Liver (tissue), 9 donors: Measurements from ENCODE around the gene DBH. TPM values are rescaled to one million over a fixed set of nuclear protein-coding genes. Genes with fewer than 3 reads are reported as not detected.
A peak's percentile ranks its signal among the peaks of the same experiment; 100 is the strongest.

Experiments
- DNase-seq: peaks from one replicate; pipeline ENCODE4 v3.0.0-alpha.2; 2017; ENCODE audit warnings: low spot score
- H3K27ac ChIP-seq, 2 donors: one replicate each; pipeline ENCODE4 v1.7.0; 2013; ENCODE audit warnings: inconsistent platforms in 2 of 2, low read length in 2 of 2, control low read depth in 1 of 2, low read depth in 1 of 2, mild to moderate bottlenecking in 1 of 2
- H3K27me3 ChIP-seq, 4 donors: one replicate each; pipeline versions ENCODE4 v1.6.1 to v1.7.0; 2013; ENCODE audit warnings: low read length in 3 of 4, inconsistent platforms in 1 of 4, mild to moderate bottlenecking in 1 of 4, moderate library complexity in 1 of 4; ENCODE audit not compliant: control insufficient read depth in 4 of 4, insufficient read depth in 4 of 4
- H3K36me3 ChIP-seq, 4 donors: one replicate each; pipeline versions ENCODE4 v1.6.1 to v1.7.0; 2013; ENCODE audit warnings: low read length in 3 of 4, mild to moderate bottlenecking in 3 of 4, low read depth in 1 of 4, moderate library complexity in 1 of 4; ENCODE audit not compliant: control insufficient read depth in 4 of 4, insufficient read depth in 3 of 4
- H3K4me1 ChIP-seq, 4 donors: one replicate each; pipeline versions ENCODE4 v1.6.1 to v1.7.0; 2013; ENCODE audit warnings: low read length in 3 of 4, mild to moderate bottlenecking in 3 of 4, moderate library complexity in 1 of 4; ENCODE audit not compliant: control insufficient read depth in 4 of 4, insufficient read depth in 4 of 4
- H3K4me3 ChIP-seq, 3 donors: one replicate each; pipeline versions ENCODE4 v1.6.1 to v1.7.0; 2013; ENCODE audit warnings: low read length in 3 of 3, control low read depth in 1 of 3, low read depth in 1 of 3, mild to moderate bottlenecking in 1 of 3
- H3K9ac ChIP-seq, 2 donors: one replicate each; pipeline ENCODE4 v1.7.0; 2013; ENCODE audit warnings: low read length in 2 of 2, mild to moderate bottlenecking in 2 of 2, moderate library complexity in 2 of 2, control low read depth in 1 of 2, low read depth in 1 of 2
- H3K9me3 ChIP-seq, 4 donors: one replicate each; pipeline versions ENCODE4 v1.6.1 to v1.7.0; 2013; ENCODE audit warnings: low read length in 3 of 4; ENCODE audit not compliant: control insufficient read depth in 4 of 4
- EGR1 ChIP-seq, 2 donors: IDR thresholded peaks; 2 replicates each; pipeline ENCODE4 v1.6.1; 2016 to 2018; ENCODE audit warnings: antibody characterized with exemption in 2 of 2, low read depth in 2 of 2
- FOXA2 ChIP-seq: IDR thresholded peaks from 2 replicates; pipeline ENCODE4 v1.6.1; 2016; ENCODE audit warnings: antibody characterized with exemption
- HNF4A ChIP-seq, 2 donors: conservative IDR thresholded peaks; 2 replicates each; pipeline ENCODE4 v1.6.1; 2016; ENCODE audit warnings: antibody characterized with exemption in 2 of 2, mild to moderate bottlenecking in 2 of 2
- HNF4G ChIP-seq: IDR thresholded peaks from 2 replicates; pipeline ENCODE4 v1.6.1; 2016; ENCODE audit warnings: antibody characterized with exemption
- JUND ChIP-seq, 2 donors: IDR thresholded peaks; 2 replicates each; pipeline ENCODE4 v1.6.1; 2016; ENCODE audit warnings: antibody characterized with exemption in 2 of 2
- RAD21 ChIP-seq, 2 donors: IDR thresholded peaks; 2 replicates each; pipeline ENCODE4 v1.6.1; 2016; ENCODE audit warnings: antibody characterized with exemption in 2 of 2, mild to moderate bottlenecking in 2 of 2
- RXRA ChIP-seq, 2 donors: IDR thresholded peaks; 2 replicates each; pipeline ENCODE4 v1.6.1; 2017 to 2018; ENCODE audit warnings: antibody characterized with exemption in 2 of 2, mild to moderate bottlenecking in 1 of 2
- SP1 ChIP-seq: IDR thresholded peaks from 2 replicates; pipeline ENCODE4 v1.6.1; 2018; ENCODE audit warnings: antibody characterized with exemption, mild to moderate bottlenecking
- TAF1 ChIP-seq: conservative IDR thresholded peaks from 2 replicates; pipeline ENCODE4 v1.6.1; 2016; ENCODE audit warnings: antibody characterized with exemption, mild to moderate bottlenecking
- WGBS: extraction: QIAGEN DNeasy Blood & Tissue Kit; methylation state at CpG from one replicate; pipeline ENCODE4 v1.1.7; 2013; 5-methylcytosine and 5-hydroxymethylcytosine counted together
- polyA plus RNA-seq, 2 donors: library from polyadenylated mRNA; stranded (reverse) in 1 of 2; unstranded in 1 of 2; fragments of 200-250 nt in 1 of 2; fragments of >200 nt in 1 of 2; fragmentation: Nextera tagmentation in 1 of 2; extraction: Ambion mirVana in 1 of 2; gene quantifications; one replicate each; pipeline versions ENCODE4 v1.2.1 to v1.2.3, GENCODE V29; 2013 to 2015
- total RNA-seq, 2 donors: library from RNA; depleted of rRNA; stranded (reverse); fragments of >200 nt; gene quantifications; one replicate each; pipeline ENCODE4 v1.2.3, GENCODE V29; 2014
- TF ChIP-seq, protein P1 (sequence below): fragments of 150-350 bp; IDR thresholded peaks from 2 replicates; pipeline ENCODE4 v1.5.1; 2017; ENCODE audit warnings: improper control_type of control experiment, low read depth, low read length; ENCODE audit not compliant: missing input control
- TF ChIP-seq, protein P2 (sequence below): IDR thresholded peaks from 2 replicates; pipeline ENCODE4 v1.6.1; 2016; ENCODE audit warnings: antibody characterized with exemption
- TF ChIP-seq, protein P3 (sequence below): IDR thresholded peaks from 2 replicates; pipeline ENCODE4 v1.6.1; 2016; ENCODE audit warnings: antibody characterized with exemption
- donor health status: healthy.
- donor health status: healthy.
- donor health status: healthy.
- donor health status: healthy.
- donor health status: healthy.

DBH gene
- total and polyA plus RNA-seq, 4 donors, result 0.37 to 21.2 (median 2.5) TPM

DNA sequence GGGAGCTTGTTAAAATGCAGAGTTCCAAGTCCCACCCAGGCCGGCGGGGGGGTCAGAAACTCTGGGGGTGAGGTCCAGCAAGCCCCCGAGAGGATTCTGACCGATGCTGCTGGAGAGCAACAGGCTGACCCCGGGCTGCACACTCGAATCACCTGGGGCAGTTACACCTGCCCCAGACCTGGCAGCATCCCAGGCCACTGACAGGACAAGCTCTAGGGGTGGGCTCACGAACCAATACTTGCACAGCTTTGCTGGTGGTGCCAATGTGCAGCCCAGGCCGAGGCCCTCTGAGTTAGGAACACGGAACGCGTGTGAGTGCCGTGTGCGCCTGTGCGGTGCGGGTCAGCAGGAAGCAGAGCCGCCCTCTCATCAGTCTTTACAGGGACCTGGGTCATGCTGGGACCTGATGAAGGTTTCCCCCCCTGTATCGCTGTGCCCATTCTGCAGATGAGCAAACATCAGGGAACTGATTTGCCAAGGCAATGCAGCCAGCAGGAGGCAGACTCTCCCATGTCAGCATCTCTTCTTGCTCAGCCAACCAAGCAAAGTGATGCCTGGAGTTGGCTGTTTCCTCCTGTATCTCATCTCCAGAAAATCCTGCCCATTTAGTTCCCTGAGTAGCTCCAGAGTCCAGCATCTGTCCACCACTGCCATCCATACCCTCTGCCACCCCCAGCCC, 43.3 kb upstream of the DBH start:
- Histone ChIP-seq H3K27ac (no peak overlapping the region), H3K36me3 (no peaks in the 10 kb centered on the region), H3K4me3 (no peak overlapping the region), H3K9me3 (peaks cover under 1 to 16% (median 5%) of the 10 kb centered on the region in 4 donors), H3K9ac (no peak overlapping the region), H3K27me3 (peaks cover 0 to 2% (median 0%) of the 10 kb centered on the region in 4 donors), H3K4me1 (no peaks in the 10 kb centered on the region)
- WGBS, result 81% methylated on average over 17 of the region's 17 CpGs
- TF ChIP-seq HNF4G, result no peak
- no peak for TF ChIP-seq RXRA (IDR thresholded peaks at IDR 0.05)
- no peak for TF ChIP-seq TAF1
- TF ChIP-seq, protein P1, sequence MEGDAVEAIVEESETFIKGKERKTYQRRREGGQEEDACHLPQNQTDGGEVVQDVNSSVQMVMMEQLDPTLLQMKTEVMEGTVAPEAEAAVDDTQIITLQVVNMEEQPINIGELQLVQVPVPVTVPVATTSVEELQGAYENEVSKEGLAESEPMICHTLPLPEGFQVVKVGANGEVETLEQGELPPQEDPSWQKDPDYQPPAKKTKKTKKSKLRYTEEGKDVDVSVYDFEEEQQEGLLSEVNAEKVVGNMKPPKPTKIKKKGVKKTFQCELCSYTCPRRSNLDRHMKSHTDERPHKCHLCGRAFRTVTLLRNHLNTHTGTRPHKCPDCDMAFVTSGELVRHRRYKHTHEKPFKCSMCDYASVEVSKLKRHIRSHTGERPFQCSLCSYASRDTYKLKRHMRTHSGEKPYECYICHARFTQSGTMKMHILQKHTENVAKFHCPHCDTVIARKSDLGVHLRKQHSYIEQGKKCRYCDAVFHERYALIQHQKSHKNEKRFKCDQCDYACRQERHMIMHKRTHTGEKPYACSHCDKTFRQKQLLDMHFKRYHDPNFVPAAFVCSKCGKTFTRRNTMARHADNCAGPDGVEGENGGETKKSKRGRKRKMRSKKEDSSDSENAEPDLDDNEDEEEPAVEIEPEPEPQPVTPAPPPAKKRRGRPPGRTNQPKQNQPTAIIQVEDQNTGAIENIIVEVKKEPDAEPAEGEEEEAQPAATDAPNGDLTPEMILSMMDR, result peak; percentile 8
- TF ChIP-seq RAD21 (IDR thresholded peaks at IDR 0.05), result peak in 1 of 2 donors; percentile 25
- TF ChIP-seq HNF4A (conservative IDR thresholded peaks at IDR 0.05), result no peak
- DNase-seq, result no peak

DNA sequence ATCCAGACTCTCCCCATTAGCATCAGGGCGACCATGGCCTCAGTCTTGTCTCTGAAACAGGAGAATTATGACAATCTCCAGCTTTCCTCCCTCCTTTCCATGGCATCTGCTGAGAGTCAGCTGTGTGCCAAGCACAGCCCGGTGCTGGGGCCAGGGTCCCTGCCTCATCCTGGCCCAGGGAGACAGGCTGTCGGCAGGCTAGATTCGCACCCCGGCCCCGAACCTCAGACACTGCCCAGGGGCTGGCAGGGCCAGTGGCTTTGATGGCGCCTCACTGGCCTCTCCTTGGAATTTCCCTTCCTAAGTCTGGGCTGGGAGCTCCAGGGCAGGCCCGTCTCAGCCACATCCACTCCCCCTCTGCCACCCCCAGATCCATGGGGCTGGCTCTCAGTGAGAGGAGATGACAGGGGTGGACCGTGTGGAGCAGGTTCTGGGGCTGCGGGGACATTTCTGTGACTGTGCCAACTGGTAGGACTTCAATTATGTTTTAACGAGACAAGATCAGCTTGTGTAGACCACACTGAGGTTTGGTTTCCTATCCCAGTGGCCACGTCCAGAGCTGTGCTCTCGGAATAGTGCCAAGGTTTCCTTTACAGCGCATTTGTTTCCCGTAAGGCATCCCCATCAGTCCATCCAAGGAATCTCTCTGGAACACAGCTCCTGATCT, 42.4 kb upstream of the DBH start:
- no peak for TF ChIP-seq JUND (IDR thresholded peaks at IDR 0.05)
- no peak for TF ChIP-seq EGR1 (IDR thresholded peaks at IDR 0.05; ENCODE audit: low read depth in 2 of 2)
- H3K27ac ChIP-seq, result no peak overlapping the region
- no peaks in the 10 kb centered on the region for H3K36me3 ChIP-seq
- DNase-seq, result no peak
- no peak overlapping the region for H3K9ac ChIP-seq
- H3K9me3 ChIP-seq, result peaks cover 3 to 18% (median 8%) of the 10 kb centered on the region in 4 donors
- no peaks in the 10 kb centered on the region for H3K4me1 ChIP-seq
- 81% methylated on average over 15 of the region's 15 CpGs for WGBS
- H3K27me3 ChIP-seq, result peaks cover 0 to 2% (median 0%) of the 10 kb centered on the region in 4 donors
- no peak overlapping the region for H3K4me3 ChIP-seq

DNA sequence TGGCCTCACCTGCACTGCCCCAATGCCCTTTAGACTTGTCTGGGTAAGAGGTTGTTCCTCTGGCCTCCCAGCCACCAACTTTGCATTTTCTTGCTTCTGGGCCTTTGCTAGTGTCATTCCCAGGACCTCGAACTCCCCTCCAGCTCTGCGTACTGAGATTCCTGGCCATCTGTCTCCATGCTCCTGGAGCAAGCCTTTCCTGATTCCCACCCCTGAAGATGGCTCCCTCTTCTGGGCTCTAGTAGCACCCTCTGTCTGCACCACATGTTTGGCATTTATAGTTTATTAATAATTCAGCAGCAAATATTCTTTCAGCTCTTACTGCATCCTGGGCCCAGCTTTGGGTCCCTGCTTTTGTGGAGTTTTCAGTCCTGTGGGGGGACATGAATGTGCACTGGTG, 41.9 kb upstream of the DBH start:
- no peak overlapping the region for H3K27ac ChIP-seq
- peaks cover 3 to 18% (median 8%) of the 10 kb centered on the region in 4 donors for H3K9me3 ChIP-seq
- H3K27me3 ChIP-seq, result peaks cover 0 to 2% (median 0%) of the 10 kb centered on the region in 4 donors
- H3K4me3 ChIP-seq, result no peak overlapping the region
- no peaks in the 10 kb centered on the region for H3K4me1 ChIP-seq
- DNase-seq, result no peak
- H3K9ac ChIP-seq, result no peak overlapping the region
- H3K36me3 ChIP-seq, result no peaks in the 10 kb centered on the region
- WGBS, result 90% methylated on average over 2 of the region's 2 CpGs
- TF ChIP-seq JUND (IDR thresholded peaks at IDR 0.05) (no peak), SP1 (no peak), FOXA2 (no peak), HNF4G (no peak), HNF4A (conservative IDR thresholded peaks at IDR 0.05) (no peak), RXRA (IDR thresholded peaks at IDR 0.05) (no peak)
- TF ChIP-seq, protein P2, sequence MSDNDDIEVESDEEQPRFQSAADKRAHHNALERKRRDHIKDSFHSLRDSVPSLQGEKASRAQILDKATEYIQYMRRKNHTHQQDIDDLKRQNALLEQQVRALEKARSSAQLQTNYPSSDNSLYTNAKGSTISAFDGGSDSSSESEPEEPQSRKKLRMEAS, result no peak
- TF ChIP-seq, protein P3, sequence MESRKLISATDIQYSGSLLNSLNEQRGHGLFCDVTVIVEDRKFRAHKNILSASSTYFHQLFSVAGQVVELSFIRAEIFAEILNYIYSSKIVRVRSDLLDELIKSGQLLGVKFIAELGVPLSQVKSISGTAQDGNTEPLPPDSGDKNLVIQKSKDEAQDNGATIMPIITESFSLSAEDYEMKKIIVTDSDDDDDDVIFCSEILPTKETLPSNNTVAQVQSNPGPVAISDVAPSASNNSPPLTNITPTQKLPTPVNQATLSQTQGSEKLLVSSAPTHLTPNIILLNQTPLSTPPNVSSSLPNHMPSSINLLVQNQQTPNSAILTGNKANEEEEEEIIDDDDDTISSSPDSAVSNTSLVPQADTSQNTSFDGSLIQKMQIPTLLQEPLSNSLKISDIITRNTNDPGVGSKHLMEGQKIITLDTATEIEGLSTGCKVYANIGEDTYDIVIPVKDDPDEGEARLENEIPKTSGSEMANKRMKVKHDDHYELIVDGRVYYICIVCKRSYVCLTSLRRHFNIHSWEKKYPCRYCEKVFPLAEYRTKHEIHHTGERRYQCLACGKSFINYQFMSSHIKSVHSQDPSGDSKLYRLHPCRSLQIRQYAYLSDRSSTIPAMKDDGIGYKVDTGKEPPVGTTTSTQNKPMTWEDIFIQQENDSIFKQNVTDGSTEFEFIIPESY, result no peak
- TF ChIP-seq, protein P1, result no peak
